NB4 (cell line): ENCODE measurements around the gene AMER2.

Source experiments
- DNase-seq: peaks from one replicate; pipeline ENCODE4 v3.0.0; 2010; ENCODE audit warnings: low read depth
- H3K4me3 ChIP-seq: one replicate; pipeline ENCODE4 v1.5.1; 2011; ENCODE audit warnings: mild to moderate bottlenecking, low read depth, low read length, moderate library complexity
- CTCF ChIP-seq: IDR thresholded peaks from one replicate; pipeline ENCODE4 v1.5.1; 2012; ENCODE audit warnings: low read depth, low read length
- MAX ChIP-seq: IDR thresholded peaks from 2 replicates; pipeline ENCODE4 v1.6.1; 2011; ENCODE audit warnings: low read depth, low read length
- MYC ChIP-seq: IDR thresholded peaks from 2 replicates; pipeline ENCODE4 v1.6.1; 2011; ENCODE audit warnings: low read depth, low read length
- POLR2A ChIP-seq: IDR thresholded peaks from 2 replicates; pipeline ENCODE4 v1.6.1; 2011; ENCODE audit warnings: mild to moderate bottlenecking; ENCODE audit not compliant: insufficient read length; ENCODE audit errors: extremely low read depth

Gene AMER2

GRCh38 chr13:25190771-25191170, 18.7 kb upstream of the AMER2 start:
- TF ChIP-seq MYC = no peak
- TF ChIP-seq CTCF = no peak
- no peak for TF ChIP-seq MAX
- no peak for TF ChIP-seq POLR2A
- no peak for DNase-seq
- H3K4me3 ChIP-seq = no peak overlapping the region

- TF ChIP-seq MYC = no peak
- no peak for TF ChIP-seq MAX
- no peak for TF ChIP-seq POLR2A
- TF ChIP-seq CTCF = no peak
- no peak for DNase-seq
- no peak overlapping the region for H3K4me3 ChIP-seq
Measured at GRCh38 chr13:25190256-25190655, 18.2 kb upstream of the AMER2 start.

- TF ChIP-seq MYC (no peak), MAX (no peak), POLR2A (no peak), CTCF (no peak)
- no peak overlapping the region for H3K4me3 ChIP-seq
- no peak for DNase-seq
Measured at GRCh38 chr13:25187596-25187995, 15.5 kb upstream of the AMER2 start.

- H3K4me3 ChIP-seq = no peak overlapping the region
- DNase-seq = no peak
- TF ChIP-seq MYC (no peak), CTCF (no peak), MAX (no peak), POLR2A (no peak)
Measured at GRCh38 chr13:25186187-25186586, 14.1 kb upstream of the AMER2 start.

GRCh38 chr13:25181597-25181996, 9.5 kb upstream of the AMER2 start:
- DNase-seq = no peak
- TF ChIP-seq MAX (no peak), POLR2A (no peak), MYC (no peak), CTCF (no peak)
- no peak overlapping the region for H3K4me3 ChIP-seq
